SJSA1 (cell line): Measurements from ENCODE around the gene RPRD1B. TPM values are rescaled to one million over a fixed set of nuclear protein-coding genes. Genes with fewer than 3 reads are reported as not detected.
"Not testable (repeated sequence)": the region's sequence is repeated elsewhere in the genome, so short reads cannot be mapped to it uniquely, and the experiment has no call there.

Source experiments
- DNase-seq, 2 experiments: peaks; one replicate each; pipeline ENCODE4 v3.0.0-alpha.2; 2015 to 2020; ENCODE audit warnings: low spot score in 2 of 2, low read depth in 1 of 2
- H3K27ac ChIP-seq: fragments of 250-450 bp; sonication (Bioruptor Pico); 2 replicates; pipeline ENCODE4 v1.5.1; 2020; ENCODE audit warnings: mild to moderate bottlenecking, moderate library complexity
- H3K27me3 ChIP-seq: fragments of 250-450 bp; sonication (Bioruptor Pico); replicated peaks from 2 replicates; pipeline ENCODE4 v1.5.1; 2020; ENCODE audit warnings: mild to moderate bottlenecking, moderate library complexity
- H3K36me3 ChIP-seq: fragments of 250-450 bp; sonication (Bioruptor Pico); 2 replicates; pipeline ENCODE4 v1.5.1; 2020; ENCODE audit warnings: mild to moderate bottlenecking
- H3K4me1 ChIP-seq: fragments of 250-450 bp; sonication (Bioruptor Pico); replicated peaks from 2 replicates; pipeline ENCODE4 v1.6.1; 2021; ENCODE audit warnings: mild to moderate bottlenecking
- H3K4me3 ChIP-seq: fragments of 250-450 bp; sonication (Bioruptor Pico); 2 replicates; pipeline ENCODE4 v1.5.1; 2020; ENCODE audit warnings: mild to moderate bottlenecking
- H3K9me3 ChIP-seq: fragments of 250-450 bp; sonication (Bioruptor Pico); replicated peaks from 2 replicates; pipeline ENCODE4 v1.5.1; 2020; ENCODE audit warnings: mild to moderate bottlenecking
- total RNA-seq: library from RNA; depleted of rRNA; stranded (reverse); fragments of >200 nt; shearing (Covaris generic); gene quantifications from 2 replicates; pipeline ENCODE4 v1.2.3, GENCODE V29; 2014

The RPRD1B gene
- total RNA-seq, 1 experiment from 2014 or later = 27.9 TPM

GRCh38 chr20:38098952-38099351 lies 65.4 kb downstream of the RPRD1B start:
- peaks cover under 1% of the 10 kb centered on the region for H3K36me3 ChIP-seq
- H3K4me3 ChIP-seq = no peak overlapping the region
- H3K9me3 ChIP-seq = no peaks in the 10 kb centered on the region
- no peaks in the 10 kb centered on the region; the same call in 1 of the 2 replicates for H3K27me3 ChIP-seq
- H3K4me1 ChIP-seq = peaks cover 13% of the 10 kb centered on the region
- no peak overlapping the region for H3K27ac ChIP-seq
- no peak for DNase-seq

DNA sequence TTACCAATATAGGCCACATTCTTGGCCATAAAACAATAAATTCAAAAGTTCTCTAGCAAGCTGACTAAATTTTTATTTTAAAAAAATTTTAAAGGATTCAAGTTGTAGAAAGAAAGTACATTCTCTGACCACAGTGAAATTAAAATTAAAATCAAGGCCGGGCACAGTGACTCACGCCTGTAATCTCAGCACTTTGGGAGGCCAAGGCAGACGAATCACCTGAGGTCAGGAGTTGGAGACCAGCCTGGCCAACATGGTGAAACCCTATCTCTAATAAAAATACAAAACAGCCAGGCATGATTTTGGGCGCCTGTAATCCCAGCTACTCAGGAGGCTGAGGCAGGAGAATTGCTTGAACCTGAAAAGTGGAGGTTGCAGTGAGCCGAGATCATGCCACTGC lies 68.7 kb downstream of the RPRD1B start:
- not testable (repeated sequence) for H3K36me3 ChIP-seq, H3K27me3 ChIP-seq, H3K4me1 ChIP-seq, DNase-seq, H3K4me3 ChIP-seq, H3K27ac ChIP-seq, H3K9me3 ChIP-seq

- no peak overlapping the region for H3K27ac ChIP-seq
- H3K27me3 ChIP-seq = no peaks in the 10 kb centered on the region; the same call in 1 of the 2 replicates
- H3K4me3 ChIP-seq = no peak overlapping the region
- no peaks in the 10 kb centered on the region for H3K36me3 ChIP-seq
- no peaks in the 10 kb centered on the region for H3K9me3 ChIP-seq
- H3K4me1 ChIP-seq = peaks cover 7% of the 10 kb centered on the region
- no peak for DNase-seq
Observed at GRCh38 chr20:38104285-38104684, 70.7 kb downstream of the RPRD1B start.

DNA sequence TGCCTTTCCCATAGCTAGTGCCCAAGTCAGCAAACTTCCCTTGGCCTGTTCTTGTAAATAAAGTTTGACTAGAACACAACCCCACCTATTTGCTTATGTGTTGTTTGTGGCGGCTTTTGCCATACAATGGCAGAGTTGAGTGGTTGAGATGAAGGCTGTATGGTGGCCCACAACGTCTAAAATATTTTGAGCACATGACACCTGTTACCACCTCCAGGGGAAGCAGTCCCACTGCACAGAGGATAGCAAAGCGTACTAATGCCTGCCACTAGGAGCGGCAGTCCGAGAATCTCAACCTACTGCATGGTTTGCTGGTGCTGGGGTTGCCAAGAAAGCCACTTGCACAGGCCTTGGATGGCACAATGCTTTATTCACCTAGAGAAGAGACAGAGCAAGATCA lies 72.9 kb downstream of the RPRD1B start:
- no peaks in the 10 kb centered on the region for H3K36me3 ChIP-seq
- no peaks in the 10 kb centered on the region for H3K27me3 ChIP-seq
- DNase-seq = peak in 1 of 2 experiments; percentile 14
- H3K4me1 ChIP-seq = peaks cover 28% of the 10 kb centered on the region
- no peaks in the 10 kb centered on the region for H3K9me3 ChIP-seq
- no peak overlapping the region for H3K27ac ChIP-seq
- H3K4me3 ChIP-seq = no peak overlapping the region

DNA sequence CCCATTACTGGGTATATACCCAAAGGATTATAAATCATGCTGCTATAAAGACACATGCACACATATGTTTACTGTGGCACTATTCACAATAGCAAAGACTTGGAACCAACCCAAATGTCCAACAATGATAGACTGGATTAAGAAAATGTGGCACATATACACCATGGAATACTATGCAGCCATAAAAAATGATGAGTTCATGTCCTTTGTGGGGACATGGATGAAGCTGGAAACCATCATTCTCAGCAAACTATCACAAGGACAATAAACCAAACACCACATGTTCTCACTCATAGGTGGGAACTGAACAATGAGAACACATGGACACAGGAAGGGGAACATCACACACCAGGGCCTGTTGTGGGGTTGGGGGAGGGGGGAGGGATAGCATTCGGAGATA lies 73.8 kb downstream of the RPRD1B start:
- H3K9me3 ChIP-seq, H3K27ac ChIP-seq, H3K36me3 ChIP-seq, H3K4me3 ChIP-seq, H3K27me3 ChIP-seq, DNase-seq: not testable (repeated sequence)
- peaks cover 31% of the 10 kb centered on the region for H3K4me1 ChIP-seq

DNA sequence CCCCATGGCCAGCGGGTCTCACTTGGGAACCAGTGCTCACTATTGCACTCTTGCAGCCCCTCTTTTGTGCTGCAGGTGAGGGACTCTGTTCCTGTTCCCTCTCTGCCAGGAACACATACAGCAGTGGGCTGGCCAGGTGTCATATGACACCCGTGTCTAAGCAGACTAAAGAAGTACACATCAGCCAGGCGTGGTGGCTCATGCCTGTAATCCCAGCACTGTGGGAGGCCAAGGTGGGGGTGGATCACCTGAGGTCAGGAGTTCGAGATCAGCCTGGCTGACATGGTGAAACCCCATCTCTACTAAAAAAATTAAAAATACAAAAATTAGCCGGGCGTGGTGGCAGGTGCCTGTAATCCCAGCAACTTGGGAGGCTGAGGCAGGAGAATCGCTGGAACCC lies 74.4 kb downstream of the RPRD1B start:
- peaks cover 31% of the 10 kb centered on the region for H3K4me1 ChIP-seq
- H3K36me3 ChIP-seq, H3K27me3 ChIP-seq, H3K27ac ChIP-seq, H3K4me3 ChIP-seq, H3K9me3 ChIP-seq: not testable (repeated sequence)
- DNase-seq = peak in 1 of 2 experiments; percentile 29

GRCh38 chr20:38108438-38108985 lies 75.0 kb downstream of the RPRD1B start:
- H3K36me3 ChIP-seq = no peaks in the 10 kb centered on the region
- peaks cover 36% of the 10 kb centered on the region for H3K4me1 ChIP-seq
- DNase-seq = peak in 1 of 2 experiments; percentile 22
- H3K27ac ChIP-seq = no peak overlapping the region
- no peak overlapping the region for H3K4me3 ChIP-seq
- no peaks in the 10 kb centered on the region for H3K27me3 ChIP-seq
- H3K9me3 ChIP-seq = no peaks in the 10 kb centered on the region

DNA sequence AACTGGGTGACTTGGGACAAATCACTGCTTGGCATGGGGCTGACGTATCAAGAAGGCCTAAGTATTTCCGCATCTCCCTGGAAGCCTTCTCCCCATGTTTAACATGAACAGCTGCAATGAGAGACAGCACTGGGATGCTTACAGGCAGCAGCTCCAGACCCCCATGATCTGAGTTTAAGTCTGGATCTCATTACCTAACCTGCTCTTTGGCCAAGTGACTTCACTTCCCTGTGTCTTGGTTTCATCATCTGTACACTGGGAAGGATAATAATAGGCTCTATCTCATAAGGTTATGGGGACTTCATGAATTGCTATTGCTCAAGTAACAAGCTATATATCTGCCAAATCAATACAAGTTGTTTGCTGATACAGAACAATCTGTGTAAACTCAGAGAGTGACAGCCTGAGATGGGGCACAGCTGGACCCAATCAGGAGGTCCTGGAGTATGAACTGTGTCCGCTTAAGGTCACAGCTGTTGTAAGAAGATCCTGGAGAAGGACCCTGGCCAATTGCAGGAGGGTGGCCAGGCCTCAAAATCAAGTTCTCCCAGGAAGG lies 75.5 kb downstream of the RPRD1B start:
- Histone ChIP-seq H3K4me1 (peaks cover 42% of the 10 kb centered on the region), H3K9me3 (no peaks in the 10 kb centered on the region), H3K36me3 (no peaks in the 10 kb centered on the region), H3K4me3 (no peak overlapping the region), H3K27ac (peak overlapping the region; percentile 36; the same call in 1 of the 2 replicates), H3K27me3 (no peaks in the 10 kb centered on the region)
- peak in 1 of 2 experiments; percentile 31 for DNase-seq

- DNase-seq = peak; percentile 90
- Histone ChIP-seq H3K9me3 (no peaks in the 10 kb centered on the region), H3K36me3 (no peaks in the 10 kb centered on the region), H3K4me3 (no peak overlapping the region), H3K27ac (peak overlapping the region; percentile 36), H3K27me3 (no peaks in the 10 kb centered on the region), H3K4me1 (peaks cover 47% of the 10 kb centered on the region)
Observed at GRCh38 chr20:38109591-38110524, 76.3 kb downstream of the RPRD1B start.

DNA sequence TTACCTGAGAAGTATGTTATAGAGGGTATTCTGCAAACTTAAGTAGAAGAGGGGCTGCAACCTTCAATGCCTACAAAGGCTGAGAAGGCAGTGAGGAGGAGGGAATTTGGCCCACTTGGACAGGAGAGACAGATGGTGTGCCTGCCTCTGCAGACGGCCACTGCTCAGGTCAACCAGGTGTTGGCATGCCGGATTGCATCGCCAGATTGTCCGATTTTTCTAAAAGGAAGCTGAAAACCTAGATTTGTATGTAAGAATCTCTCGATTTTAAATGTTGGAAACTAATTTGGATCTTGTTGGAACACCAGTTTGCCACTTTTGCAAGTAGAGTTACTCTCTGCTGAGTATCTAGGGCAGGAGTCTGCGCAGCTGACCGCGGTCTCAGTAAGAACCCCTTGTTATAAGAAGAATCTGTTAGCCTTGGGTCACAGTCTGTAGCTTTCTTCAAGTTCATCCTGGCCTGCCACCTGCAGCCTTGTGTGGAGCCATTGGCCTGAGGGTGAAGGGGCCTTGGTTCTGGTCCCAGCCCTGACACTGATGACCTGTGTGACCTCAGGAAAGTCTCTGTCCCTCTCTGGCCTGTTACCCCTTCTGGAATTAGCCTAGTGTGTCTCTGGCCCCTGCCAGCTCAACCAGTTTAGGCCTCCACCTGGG lies 77.1 kb downstream of the RPRD1B start:
- H3K36me3 ChIP-seq = no peaks in the 10 kb centered on the region
- peak overlapping the region; percentile 36 for H3K27ac ChIP-seq
- peak in 1 of 2 experiments; percentile 25 for DNase-seq
- no peak overlapping the region for H3K4me3 ChIP-seq
- H3K4me1 ChIP-seq = peaks cover 47% of the 10 kb centered on the region
- no peaks in the 10 kb centered on the region for H3K27me3 ChIP-seq
- H3K9me3 ChIP-seq = no peaks in the 10 kb centered on the region

GRCh38 chr20:38111366-38112232 lies 78.1 kb downstream of the RPRD1B start:
- Histone ChIP-seq H3K36me3 (no peaks in the 10 kb centered on the region), H3K4me1 (peaks cover 47% of the 10 kb centered on the region), H3K27me3 (no peaks in the 10 kb centered on the region), H3K9me3 (no peaks in the 10 kb centered on the region), H3K27ac (no peak overlapping the region), H3K4me3 (no peak overlapping the region)
- DNase-seq = peak in 1 of 2 experiments; percentile 23

DNA sequence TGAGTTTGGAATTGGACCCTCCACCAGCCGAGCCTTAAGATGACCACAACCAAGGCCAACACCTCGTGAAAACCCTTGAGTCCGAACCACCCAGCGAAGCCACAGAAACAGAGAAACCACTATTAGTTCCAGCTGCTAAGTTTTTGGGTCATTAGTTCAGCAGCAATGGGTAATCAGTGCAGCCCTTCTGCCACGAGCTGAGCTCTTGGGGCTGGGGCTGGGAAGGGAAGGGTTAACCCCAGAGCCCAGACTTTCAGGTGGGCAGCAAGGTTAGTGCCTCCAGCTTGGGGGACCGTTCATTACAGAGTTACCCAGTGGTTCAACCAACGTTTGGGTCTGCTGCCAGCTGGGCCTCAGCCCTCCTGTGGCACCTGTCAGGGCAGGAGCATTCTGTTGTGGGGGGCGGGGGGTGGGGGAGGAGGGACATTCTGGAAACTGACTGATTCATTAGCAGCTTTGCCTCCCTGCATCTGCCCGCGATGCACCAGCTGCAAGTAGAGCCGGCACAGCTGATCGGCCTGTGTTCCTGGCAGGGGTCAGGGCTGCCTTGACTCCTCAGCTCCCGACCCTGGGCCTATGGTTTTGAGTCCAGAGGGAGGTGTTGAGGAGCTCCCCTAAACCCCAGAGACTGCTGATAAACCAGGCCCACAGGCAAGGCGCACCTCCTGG lies 78.8 kb downstream of the RPRD1B start:
- peak in 1 of 2 experiments; percentile 19 for DNase-seq
- H3K9me3 ChIP-seq = no peaks in the 10 kb centered on the region
- H3K4me1 ChIP-seq = peaks cover 53% of the 10 kb centered on the region
- no peaks in the 10 kb centered on the region for H3K27me3 ChIP-seq
- H3K27ac ChIP-seq = no peak overlapping the region
- H3K36me3 ChIP-seq = no peaks in the 10 kb centered on the region
- no peak overlapping the region for H3K4me3 ChIP-seq
